C4-2B (cell line): ENCODE data around the gene SLC6A9.

Experiments
- ZFX ChIP-seq: fragments of 450-650 bp; IDR thresholded peaks from 2 replicates; pipeline ENCODE4 v1.6.1; 2017
- TF ChIP-seq, protein P1 (sequence below): fragments of 450-650 bp; conservative IDR thresholded peaks from 2 replicates; pipeline ENCODE4 v1.5.1; 2017; ENCODE audit warnings: mild to moderate bottlenecking

DNA sequence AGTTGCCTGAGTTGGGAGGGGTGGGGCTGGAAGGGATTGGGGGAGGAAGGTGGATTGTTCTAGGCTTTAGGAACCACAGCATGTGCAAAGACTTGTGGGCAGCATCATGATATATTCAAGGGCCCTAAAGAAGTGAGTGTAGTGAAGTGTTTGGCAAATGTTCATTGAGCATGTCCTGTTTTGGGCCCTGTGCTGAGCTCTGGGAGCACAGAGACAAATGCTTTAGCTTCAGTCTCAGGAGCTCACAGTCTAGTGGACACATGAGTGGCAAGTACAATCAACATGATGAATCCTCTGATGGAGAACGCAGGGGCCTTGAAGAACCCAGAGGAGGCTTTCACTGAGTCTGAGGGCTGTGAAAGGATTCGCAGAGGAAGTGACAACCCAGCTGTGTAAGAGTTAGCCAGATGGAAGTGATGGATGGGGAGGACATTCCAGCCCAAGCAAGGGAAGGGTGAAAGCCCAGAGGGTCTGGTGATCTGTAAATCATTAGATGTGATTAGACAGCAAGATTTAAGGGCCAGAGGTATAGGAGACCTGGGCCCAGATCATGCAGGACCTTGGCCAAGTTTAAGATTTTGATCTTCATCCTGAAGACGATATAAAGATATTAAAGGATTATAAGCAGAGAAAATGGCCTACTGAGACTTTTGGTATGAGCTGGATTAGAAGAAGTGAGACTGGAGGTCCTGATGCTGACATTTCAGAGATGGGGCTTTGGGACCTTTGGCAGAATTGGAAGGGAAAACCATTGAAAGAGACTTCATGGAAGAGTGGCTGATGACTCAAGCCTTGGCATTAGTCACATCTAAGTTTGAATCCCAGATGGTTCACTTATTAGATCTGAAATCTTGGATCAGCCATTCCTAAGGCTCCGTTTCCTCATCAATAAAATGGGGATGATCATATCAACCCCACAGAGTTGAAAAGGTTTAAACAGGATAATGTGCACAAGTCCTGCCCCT, 80.0 kb downstream of the SLC6A9 start:
- TF ChIP-seq, protein P1, sequence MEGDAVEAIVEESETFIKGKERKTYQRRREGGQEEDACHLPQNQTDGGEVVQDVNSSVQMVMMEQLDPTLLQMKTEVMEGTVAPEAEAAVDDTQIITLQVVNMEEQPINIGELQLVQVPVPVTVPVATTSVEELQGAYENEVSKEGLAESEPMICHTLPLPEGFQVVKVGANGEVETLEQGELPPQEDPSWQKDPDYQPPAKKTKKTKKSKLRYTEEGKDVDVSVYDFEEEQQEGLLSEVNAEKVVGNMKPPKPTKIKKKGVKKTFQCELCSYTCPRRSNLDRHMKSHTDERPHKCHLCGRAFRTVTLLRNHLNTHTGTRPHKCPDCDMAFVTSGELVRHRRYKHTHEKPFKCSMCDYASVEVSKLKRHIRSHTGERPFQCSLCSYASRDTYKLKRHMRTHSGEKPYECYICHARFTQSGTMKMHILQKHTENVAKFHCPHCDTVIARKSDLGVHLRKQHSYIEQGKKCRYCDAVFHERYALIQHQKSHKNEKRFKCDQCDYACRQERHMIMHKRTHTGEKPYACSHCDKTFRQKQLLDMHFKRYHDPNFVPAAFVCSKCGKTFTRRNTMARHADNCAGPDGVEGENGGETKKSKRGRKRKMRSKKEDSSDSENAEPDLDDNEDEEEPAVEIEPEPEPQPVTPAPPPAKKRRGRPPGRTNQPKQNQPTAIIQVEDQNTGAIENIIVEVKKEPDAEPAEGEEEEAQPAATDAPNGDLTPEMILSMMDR = no peak
- TF ChIP-seq ZFX = no peak
